Stimulated activated CD8-positive, alpha-beta memory T cell treated with anti-CD3 and anti-CD28 coated beads, Interleukin-2, amount 100 ng/mL, for 48 hours (primary cell): ENCODE data around the gene NTS.

Experiments
- DNase-seq, 2 donors: peaks; one replicate each; pipeline ENCODE4 v3.0.0-alpha.2; 2020; ENCODE audit warnings: low read depth in 2 of 2

NTS gene

GRCh38 chr12:85923767-85924331 lies 49.8 kb downstream of the NTS start:
- no peak for DNase-seq

GRCh38 chr12:85927166-85927565 lies 53.1 kb downstream of the NTS start:
- DNase-seq: no peak
